SK-N-SH (cell line): ENCODE measurements around the gene CCDC138.
"Not testable (repeated sequence)": the region's sequence is repeated elsewhere in the genome, so short reads cannot be mapped to it uniquely, and the experiment has no call there.

Experiments used
- TAF1 ChIP-seq: IDR thresholded peaks from 2 replicates; pipeline ENCODE4 v1.6.1; 2012; ENCODE audit warnings: low read depth, mild to moderate bottlenecking, low read length, moderate library complexity, borderline replicate concordance
- TCF12 ChIP-seq: IDR thresholded peaks from 2 replicates; pipeline ENCODE4 v1.4.0; 2012

- TF ChIP-seq TCF12, TAF1: not testable (repeated sequence)
Observed at GRCh38 chr2:108766671-108767070, 19.9 kb upstream of the CCDC138 start.
